Epithelial cell of prostate (primary cell): ENCODE results near the gene KIRREL3.

Experiments used
- DNase-seq: peaks from one replicate; pipeline ENCODE4 v3.0.0-alpha.2; 2011; ENCODE audit warnings: low read depth, low spot score
- H3K27ac ChIP-seq: fragments of 450-650 bp; 2 replicates; pipeline ENCODE4 v1.5.1; 2017; ENCODE audit warnings: mild to moderate bottlenecking

The KIRREL3 gene

GRCh38 chr11:126597041-126597440 is 403.5 kb downstream of the KIRREL3 start:
- DNase-seq = no peak
- no peak overlapping the region for H3K27ac ChIP-seq

DNA sequence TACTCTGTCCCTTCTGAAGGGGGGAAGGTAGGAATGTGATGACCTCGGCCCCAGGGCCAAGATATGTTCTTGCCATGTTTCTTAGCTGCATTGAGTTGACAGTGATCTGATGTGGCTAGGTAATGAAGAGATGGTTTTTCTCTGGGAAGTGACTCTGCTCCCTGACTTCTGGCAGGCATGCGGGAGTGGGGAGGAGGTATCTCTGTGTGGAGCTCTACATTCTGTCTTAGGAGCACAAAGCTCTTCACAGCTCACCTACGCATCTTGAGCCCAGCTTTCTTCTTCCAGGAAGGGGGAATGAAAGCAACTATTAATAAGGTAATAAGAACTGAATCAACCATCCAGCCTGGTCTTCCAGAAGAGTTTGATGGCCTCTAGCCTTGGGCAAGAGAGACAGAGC is 404.1 kb downstream of the KIRREL3 start:
- DNase-seq = no peak
- H3K27ac ChIP-seq = no peak overlapping the region

- no peak for DNase-seq
- no peak overlapping the region for H3K27ac ChIP-seq
Measured at GRCh38 chr11:126595560-126595959, 405.0 kb downstream of the KIRREL3 start.

DNA sequence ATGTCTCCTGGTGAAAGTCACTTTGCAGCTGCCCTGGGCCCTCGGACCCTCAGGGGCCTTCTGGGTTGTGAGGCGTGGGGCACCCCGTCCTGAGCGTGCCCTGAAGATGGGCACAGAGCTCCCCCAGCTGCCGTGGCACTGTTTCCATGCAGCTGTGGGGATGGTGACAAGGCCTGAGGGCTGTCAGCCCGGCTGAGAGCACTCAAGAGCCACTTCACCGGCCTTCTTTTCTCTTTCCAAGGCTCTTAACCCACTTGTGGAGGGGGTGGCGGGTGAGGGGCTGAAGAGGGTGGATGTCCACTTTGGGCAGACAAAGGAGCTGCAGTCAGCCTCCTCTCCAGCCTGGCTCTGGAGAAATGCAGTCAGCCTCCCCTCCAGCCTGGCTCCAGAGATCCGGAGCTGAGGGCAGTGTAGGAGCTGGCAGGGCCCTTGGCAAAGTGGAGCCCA is 405.6 kb downstream of the KIRREL3 start:
- DNase-seq = no peak
- no peak overlapping the region for H3K27ac ChIP-seq

DNA sequence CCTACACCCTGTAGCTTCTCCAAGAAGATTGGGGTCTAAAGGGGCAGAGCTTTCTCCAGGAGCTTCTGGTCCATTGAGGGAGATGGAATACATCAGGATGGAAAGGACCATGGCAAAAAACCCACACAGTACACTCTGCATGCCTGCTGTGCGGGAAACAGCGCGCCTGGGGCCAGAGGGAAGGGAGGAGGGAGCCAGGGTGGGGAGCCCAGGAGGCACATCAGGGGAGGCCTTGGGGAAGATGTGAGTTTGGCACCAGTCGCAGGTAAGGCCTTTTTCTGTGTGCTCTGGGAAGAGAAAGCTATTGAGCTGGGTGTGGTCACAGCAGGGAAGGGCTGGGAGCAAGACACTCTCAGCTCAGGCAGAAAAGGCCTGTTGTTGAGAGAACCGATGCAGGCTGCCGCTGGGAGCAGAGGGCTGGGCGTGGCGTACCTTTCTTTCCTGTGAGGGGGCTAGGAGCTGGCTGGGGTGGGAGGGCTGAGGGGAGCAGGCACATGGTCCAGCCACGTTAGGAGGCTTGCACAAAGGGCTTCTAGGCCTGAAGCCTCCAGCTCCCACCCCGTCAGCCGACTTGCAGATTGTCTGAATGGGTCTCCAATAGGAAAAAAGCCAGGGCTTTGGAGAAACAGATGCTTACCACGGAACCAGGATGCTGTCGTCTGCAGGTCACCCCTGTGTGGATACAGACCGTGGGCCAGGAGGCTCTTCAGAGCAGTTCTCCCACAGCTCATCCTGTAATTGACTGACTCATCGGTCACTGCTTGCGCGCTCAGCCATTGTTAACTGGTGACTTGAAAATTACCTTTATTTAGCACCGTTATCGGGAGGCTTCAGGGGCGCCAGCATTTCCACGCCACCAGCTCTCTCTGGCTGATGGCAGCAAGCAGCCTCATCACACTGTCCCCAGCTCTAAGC is 407.8 kb downstream of the KIRREL3 start:
- no peak overlapping the region for H3K27ac ChIP-seq
- DNase-seq = no peak

GRCh38 chr11:126591966-126592489 is 408.5 kb downstream of the KIRREL3 start:
- peak; percentile 16 for DNase-seq
- no peak overlapping the region for H3K27ac ChIP-seq

GRCh38 chr11:126589492-126589803 is 411.1 kb downstream of the KIRREL3 start:
- no peak overlapping the region for H3K27ac ChIP-seq
- DNase-seq = no peak

- H3K27ac ChIP-seq = no peak overlapping the region
- no peak for DNase-seq
Measured at GRCh38 chr11:126588630-126589491, 411.7 kb downstream of the KIRREL3 start.

- no peak overlapping the region for H3K27ac ChIP-seq
- DNase-seq = no peak
Measured at GRCh38 chr11:126587541-126587940, 413.0 kb downstream of the KIRREL3 start.

DNA sequence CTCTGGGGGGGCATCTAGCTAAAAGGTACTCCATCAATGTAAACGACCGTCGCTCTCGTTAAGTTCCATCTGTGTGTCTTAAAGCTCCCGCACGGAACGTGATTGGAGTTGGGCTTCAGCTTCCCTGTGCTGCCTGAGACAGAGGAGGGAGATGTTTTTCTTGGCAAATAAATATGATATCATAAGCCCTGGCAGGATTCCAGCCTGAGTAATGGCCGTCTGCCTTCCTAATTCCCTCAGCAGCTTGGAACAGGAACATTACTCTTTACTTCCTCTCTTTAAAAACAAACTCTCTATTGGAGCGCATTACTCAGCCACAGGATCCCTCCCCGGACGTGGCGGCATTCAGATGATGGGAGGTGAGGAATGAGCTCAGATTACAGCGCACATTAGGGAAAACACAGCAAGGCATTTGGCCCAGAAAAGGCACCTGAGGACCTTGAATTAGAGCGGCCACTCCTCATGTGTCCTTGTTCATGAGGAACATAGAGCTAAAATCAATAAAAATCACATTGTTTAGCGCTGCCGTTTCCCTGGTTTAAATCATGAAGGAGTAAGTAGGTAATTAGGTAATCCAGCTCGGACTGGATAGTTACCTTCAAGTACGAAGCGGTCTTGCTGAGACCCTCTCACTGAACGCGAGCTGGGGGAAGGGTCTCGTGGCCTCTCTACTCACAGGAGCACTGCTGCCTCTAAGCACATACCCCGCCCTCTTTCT is 414.6 kb downstream of the KIRREL3 start:
- peak overlapping the region; percentile 40 for H3K27ac ChIP-seq
- DNase-seq = peak; percentile 68

DNA sequence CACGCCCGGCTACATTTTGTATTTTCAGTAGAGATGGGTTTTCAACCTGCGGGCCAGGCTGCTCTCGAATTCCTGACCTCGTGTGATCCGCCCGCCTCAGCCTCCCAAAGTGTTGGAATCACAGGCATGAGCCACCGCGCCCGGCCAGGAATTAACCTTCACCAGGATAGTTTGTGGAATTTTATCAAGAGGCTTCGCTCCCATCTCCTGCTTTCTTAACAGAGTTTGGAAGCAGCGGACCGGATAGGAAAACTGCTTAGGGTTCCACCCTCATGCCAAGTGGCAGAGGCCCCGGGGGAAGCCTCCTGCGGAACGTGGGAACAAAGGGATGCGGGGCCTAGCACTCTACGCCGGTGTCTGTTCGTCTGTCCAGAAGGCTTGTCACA is 415.2 kb downstream of the KIRREL3 start:
- DNase-seq = no peak

DNA sequence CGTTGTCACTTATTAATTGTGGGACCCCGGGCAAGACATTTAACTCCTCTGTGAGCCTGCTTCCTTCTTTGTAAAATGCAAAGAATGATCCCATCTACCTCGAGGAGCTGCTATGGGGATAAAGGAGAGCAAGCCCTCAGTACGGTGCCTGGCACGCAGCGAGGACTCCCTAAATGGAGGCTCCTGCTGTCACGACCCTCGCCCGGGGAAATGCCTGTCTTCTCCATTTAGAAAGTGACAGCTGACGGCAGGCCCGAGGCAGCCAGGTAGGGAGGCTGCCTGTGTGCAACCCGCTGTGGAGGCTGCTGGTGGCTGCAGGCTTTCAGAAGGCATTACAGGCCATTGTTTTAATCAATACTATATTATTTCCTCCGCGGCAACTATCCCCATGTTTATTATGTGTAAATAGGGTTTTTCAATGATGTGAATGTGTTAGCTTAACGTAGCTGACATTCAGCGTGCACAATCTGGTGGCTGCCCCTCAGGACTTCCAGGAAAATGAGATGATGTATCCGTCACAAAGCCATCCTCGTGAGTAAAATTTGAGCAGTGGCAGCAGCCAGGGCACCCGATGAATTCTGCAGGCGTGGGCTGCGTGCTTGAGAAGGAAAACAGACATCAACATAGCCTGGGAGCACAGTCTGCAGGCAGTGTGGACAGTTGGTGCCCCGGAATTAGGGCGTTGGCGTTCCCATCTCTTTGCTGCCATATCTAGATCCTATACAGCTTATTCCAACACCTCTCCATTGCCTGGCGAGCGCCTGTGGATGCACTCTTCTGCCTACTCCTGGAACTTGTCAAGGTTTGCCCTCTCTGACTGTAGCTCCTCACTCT is 416.8 kb downstream of the KIRREL3 start:
- no peak overlapping the region for H3K27ac ChIP-seq

More for the DNA sequence above, 415.2 kb downstream of the KIRREL3 start:
- peak overlapping the region; percentile 40 for H3K27ac ChIP-seq

DNA sequence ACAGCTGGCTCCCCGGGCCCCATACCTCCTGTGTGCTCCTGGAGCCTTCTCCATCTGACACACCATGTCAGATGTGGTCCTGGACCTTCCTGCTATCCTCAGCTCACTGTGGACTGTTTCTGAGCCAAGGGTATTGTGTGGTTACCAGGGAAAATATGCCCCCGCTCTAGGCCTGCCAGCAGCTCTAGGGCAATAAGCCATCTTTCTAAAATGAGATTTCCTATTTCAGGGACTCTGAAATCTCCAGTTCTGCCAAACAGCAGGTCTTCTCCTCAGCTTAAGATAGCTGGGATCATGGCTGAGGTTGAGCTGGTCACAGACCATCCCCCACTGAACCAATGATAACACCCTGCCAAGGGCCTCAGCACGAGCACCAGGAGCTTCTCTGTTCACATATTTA is 417.5 kb downstream of the KIRREL3 start:
- DNase-seq = no peak
- no peak overlapping the region for H3K27ac ChIP-seq

More for the DNA sequence above, 416.8 kb downstream of the KIRREL3 start:
- no peak for DNase-seq

- no peak overlapping the region for H3K27ac ChIP-seq
- no peak for DNase-seq
Measured at GRCh38 chr11:126581871-126582648, 418.5 kb downstream of the KIRREL3 start.

- no peak for DNase-seq
- no peak overlapping the region for H3K27ac ChIP-seq
Measured at GRCh38 chr11:126578426-126578825, 422.1 kb downstream of the KIRREL3 start.

DNA sequence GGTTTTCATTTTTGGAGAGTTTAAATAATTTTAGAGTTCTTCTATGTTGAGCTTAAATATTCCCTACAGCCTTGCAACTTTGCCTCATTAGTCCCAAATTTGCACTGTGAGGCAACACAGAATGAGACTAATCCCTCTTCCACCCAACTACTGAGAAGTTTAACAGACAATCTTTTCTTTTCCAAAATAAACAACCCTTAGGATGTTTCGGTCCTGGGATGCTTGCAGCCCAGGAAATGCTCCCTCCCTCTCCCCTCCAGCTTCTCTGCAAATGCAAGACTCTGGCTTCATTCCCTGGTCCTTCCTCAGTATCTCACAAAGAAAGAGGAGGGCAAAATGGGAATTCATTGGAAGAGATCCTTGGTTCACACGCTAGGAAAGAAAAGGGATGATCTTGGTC is 422.5 kb downstream of the KIRREL3 start:
- no peak overlapping the region for H3K27ac ChIP-seq
- DNase-seq = no peak

- no peak for DNase-seq
- no peak overlapping the region for H3K27ac ChIP-seq
Measured at GRCh38 chr11:126575849-126576248, 424.7 kb downstream of the KIRREL3 start.

DNA sequence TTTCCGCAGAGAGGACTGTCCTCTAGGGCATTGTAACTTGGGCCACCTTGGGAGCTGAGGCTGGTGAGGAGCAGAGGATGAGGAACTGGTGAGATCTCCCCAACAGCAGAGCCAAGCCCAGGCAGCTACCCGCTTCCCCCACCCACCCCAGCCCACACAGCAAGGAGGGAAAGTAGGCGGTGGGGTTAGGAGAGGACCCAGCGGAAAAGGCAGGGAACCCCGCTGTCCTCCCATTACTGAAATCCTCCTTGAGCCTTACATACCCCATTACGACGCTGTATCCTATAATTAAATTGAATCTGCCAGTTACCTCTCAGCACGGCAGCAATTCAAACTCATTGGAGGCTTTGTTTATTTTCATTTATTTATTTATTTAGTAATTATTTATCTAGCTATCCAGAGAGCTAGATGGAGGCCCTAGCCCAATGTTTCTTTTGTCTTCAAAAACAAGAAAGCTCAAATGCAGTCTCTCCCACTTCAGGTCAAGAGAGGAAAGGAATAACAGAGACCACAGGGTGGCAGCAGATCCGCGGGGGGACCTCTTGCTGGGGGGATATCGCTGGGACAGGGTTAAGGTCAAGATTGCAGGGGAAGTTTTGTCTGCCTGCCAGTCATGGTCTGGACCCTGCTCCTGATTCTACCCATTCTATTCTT is 427.1 kb downstream of the KIRREL3 start:
- H3K27ac ChIP-seq = no peak overlapping the region
- DNase-seq = no peak
